ENCODE results near the gene EEF2K.

Gene EEF2K

GRCh38 chr16:22321340-22322001, 115.4 kb downstream of the EEF2K start:
- DNase-seq: peak; percentile 68

- DNase-seq: no peak
These were observed 116.0 kb downstream of the EEF2K start for GRCh38 chr16:22322021-22322471.

GRCh38 chr16:22322741-22323140, 116.7 kb downstream of the EEF2K start:
- no peak for DNase-seq

GRCh38 chr16:22323173-22323958, 117.3 kb downstream of the EEF2K start:
- no peak for DNase-seq

- no peak for DNase-seq
These were observed 118.1 kb downstream of the EEF2K start for GRCh38 chr16:22323959-22324786.

- DNase-seq: no peak
These were observed 118.9 kb downstream of the EEF2K start for GRCh38 chr16:22324787-22325597.

GRCh38 chr16:22325598-22326368, 119.7 kb downstream of the EEF2K start:
- no peak for DNase-seq

GRCh38 chr16:22326369-22326652, 120.2 kb downstream of the EEF2K start:
- no peak for DNase-seq

- DNase-seq: no peak
These were observed 120.8 kb downstream of the EEF2K start for GRCh38 chr16:22326771-22327445.

- DNase-seq: no peak
These were observed 121.3 kb downstream of the EEF2K start for GRCh38 chr16:22327446-22327775.

- DNase-seq: no peak
These were observed 122.1 kb downstream of the EEF2K start for GRCh38 chr16:22328081-22328725.

- no peak for DNase-seq
These were observed 123.2 kb downstream of the EEF2K start for GRCh38 chr16:22329199-22329695.

GRCh38 chr16:22330326-22330725, 124.2 kb downstream of the EEF2K start:
- no peak for DNase-seq

GRCh38 chr16:22333457-22333994, 127.4 kb downstream of the EEF2K start:
- no peak for DNase-seq

- DNase-seq: no peak
These were observed 129.7 kb downstream of the EEF2K start for GRCh38 chr16:22335668-22336246.

GRCh38 chr16:22336581-22336980, 130.5 kb downstream of the EEF2K start:
- no peak for DNase-seq

- no peak for DNase-seq
These were observed 131.0 kb downstream of the EEF2K start for GRCh38 chr16:22337045-22337444.

- DNase-seq: no peak
These were observed 132.0 kb downstream of the EEF2K start for GRCh38 chr16:22337849-22338635.
